Measurements from ENCODE around the gene GALNT7.
A peak's percentile ranks its signal among the peaks of the same experiment; 100 is the strongest.

The GALNT7 gene

GRCh38 chr4:173236301-173236700, 67.7 kb downstream of the GALNT7 start:
- no peak for DNase-seq (ENCODE audit: low read depth)

- no peak for DNase-seq (ENCODE audit: low read depth)
These were observed 68.5 kb downstream of the GALNT7 start for GRCh38 chr4:173237152-173237551.

- DNase-seq (ENCODE audit: low read depth) = no peak
These were observed 69.2 kb downstream of the GALNT7 start for GRCh38 chr4:173237762-173238161.

DNA sequence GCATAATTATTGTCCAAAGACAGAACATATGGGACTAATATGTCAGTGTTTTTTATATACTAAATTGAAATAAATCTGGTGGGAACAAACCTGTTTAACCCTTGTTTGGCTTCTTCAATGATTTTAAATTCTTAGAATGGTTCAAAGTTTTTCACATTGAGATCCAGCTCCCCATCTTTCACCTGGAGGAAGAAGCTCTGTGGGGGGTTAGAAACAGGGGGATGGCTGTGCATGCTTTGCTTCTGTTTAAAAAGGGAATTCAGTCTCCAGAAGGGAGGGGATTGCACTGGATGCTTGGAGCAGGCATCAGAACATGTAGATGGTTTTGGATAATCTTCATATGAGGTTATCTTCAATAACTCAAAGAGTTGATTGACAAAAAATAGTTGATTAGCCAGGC, 72.1 kb downstream of the GALNT7 start:
- DNase-seq (ENCODE audit: low read depth) = no peak

GRCh38 chr4:173242466-173243250, 74.0 kb downstream of the GALNT7 start:
- DNase-seq (ENCODE audit: low read depth) = no peak

GRCh38 chr4:173243321-173243720, 74.7 kb downstream of the GALNT7 start:
- no peak for DNase-seq (ENCODE audit: low read depth)

- no peak for DNase-seq (ENCODE audit: low read depth)
These were observed 75.5 kb downstream of the GALNT7 start for GRCh38 chr4:173243917-173244658.

GRCh38 chr4:173245952-173246351, 77.3 kb downstream of the GALNT7 start:
- DNase-seq (ENCODE audit: low read depth) = no peak

DNA sequence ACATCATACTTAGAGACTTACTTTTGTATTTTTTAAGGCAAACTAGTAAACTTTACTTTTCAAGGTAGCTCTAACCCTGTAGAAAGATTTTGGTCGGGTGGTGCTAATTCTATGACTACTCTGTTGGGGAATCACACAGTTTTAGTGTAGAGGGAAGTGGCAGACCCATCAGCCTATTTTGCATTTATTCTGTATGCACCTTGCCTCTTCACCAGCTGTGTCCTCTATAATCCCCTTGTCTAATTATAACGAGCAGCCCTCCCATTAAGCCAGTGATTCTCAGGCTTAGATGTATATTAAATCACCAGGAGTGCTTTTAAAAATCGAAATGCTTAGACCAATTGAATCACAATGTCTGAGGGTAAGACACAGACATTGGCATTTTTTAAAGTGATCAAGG, 78.1 kb downstream of the GALNT7 start:
- DNase-seq (ENCODE audit: low read depth) = no peak

GRCh38 chr4:173247321-173247720, 78.7 kb downstream of the GALNT7 start:
- no peak for DNase-seq (ENCODE audit: low read depth)

DNA sequence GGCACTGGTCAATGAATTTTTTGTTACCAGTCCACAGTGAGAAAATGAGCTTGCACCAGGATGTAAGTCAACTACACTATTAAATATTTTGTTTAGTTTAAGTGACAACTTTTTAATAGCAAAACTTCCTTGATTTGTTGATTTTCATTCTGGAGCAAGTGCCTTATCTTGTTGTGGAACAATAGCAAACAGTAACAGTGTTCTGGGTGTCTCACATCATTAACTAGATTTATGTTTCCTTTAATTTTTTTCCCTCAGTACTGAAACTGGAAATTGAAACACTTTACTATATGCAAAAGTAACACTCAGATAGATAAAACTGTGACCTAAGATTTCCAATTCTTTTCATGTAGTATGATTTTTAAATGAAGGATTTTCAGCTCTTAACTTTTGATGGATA, 80.1 kb downstream of the GALNT7 start:
- DNase-seq (ENCODE audit: low read depth) = no peak

GRCh38 chr4:173252024-173252935, 83.7 kb downstream of the GALNT7 start:
- no peak for DNase-seq (ENCODE audit: low read depth)

GRCh38 chr4:173253561-173253960, 85.0 kb downstream of the GALNT7 start:
- DNase-seq (ENCODE audit: low read depth) = no peak

DNA sequence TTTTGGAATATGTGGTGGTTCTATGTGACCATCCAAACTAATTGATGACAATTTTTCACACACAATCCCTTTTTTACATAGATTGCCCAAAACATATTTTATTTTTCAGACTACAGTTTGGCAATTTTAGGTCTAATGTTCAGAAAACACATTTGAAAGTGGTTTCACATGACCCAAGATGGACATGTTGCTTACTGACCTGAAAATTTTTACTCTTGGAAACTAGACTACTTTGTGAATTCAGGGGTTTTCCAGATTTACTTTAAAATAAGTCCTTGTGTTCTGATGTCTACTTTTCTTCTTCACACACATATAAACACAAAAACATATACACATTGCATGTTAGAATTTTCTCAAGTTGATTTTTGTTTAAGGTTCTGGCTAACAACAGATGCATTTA, 86.0 kb downstream of the GALNT7 start:
- DNase-seq (ENCODE audit: low read depth) = no peak

DNA sequence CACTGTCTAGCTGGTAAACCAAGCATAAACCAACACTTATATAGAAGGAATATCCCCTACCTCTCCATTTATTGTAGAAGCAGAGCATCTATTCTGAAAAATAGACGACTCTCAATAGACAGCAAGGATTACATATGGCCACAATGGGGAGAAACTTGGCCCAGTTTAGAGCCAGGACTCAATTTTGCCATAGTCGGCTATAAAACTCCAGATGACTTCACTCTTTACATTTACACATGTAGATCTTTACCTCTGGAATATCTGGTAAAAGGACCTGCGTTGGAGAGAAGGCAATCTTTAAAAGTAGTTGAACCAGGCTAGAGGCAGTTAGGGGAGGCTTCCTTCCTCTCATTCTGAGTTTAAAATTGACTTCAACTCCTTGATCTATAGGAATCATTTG, 88.2 kb downstream of the GALNT7 start:
- no peak for DNase-seq (ENCODE audit: low read depth)

DNA sequence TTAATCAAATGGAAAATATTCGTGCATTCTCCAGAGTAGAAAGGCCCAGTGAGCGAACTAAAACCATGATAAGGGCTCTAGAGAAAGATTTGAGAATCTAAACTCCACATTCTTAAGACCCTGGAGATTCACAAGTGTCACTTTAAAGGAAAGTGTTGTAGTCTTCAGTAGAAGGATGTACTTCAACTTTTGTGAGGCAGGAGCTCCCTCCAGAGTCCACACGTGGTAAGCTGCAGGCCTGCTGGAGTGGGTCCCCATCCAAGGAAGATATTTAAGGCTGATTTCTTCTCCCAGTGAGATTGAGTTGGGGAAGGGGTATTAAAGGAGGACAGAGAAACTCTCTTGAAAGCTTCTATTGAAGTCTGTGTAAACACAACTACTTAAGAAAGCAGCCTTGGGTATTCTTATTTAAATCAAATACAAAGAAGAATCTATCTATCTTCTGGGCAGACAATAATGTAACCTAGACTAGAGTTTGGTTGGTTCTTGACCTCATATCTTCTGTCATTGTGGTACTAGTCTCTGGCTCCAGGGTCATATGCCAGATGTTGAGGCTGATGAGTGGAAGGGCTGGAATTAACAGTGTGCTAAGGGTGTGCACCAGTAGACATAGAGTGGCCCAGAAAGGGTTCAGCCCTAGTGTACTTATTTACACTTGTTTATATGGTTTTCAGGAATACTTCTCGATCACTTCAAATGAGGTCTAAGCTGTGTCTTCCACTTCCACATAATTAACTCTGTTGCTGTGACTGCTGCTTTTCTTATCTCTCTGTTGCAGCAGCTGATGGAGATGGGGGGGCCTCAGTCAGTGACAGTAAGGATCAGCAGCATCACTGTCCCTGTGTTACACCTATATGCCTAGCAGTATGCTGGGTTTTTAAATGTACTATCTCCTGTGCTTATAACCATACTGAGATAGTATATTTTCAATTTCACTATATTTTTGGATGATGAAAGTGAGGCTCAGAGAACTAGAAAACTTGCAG, 89.4 kb downstream of the GALNT7 start:
- peak; percentile 17 for DNase-seq (ENCODE audit: low read depth)

- no peak for DNase-seq (ENCODE audit: low read depth)
These were observed 90.3 kb downstream of the GALNT7 start for GRCh38 chr4:173258866-173259265.

GRCh38 chr4:173259310-173259709, 90.7 kb downstream of the GALNT7 start:
- DNase-seq (ENCODE audit: low read depth) = no peak

DNA sequence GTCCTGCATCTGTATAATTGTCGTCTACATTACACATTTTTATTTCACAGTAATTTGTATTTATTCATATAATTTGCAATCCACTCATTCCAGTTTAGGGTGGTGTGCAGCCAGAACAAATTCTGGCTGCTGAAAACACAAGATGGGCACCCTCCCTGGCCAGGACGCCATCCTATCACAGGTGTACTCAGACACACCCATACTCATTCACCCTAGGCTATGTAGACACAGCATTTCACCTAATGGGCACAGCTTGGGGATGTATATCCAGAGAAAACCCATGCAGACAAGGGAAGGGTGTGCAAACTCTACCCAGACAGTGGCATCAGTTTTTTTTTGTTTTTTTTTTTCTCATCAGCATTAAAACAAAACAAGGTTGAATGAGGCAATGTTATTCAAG, 92.4 kb downstream of the GALNT7 start:
- no peak for DNase-seq (ENCODE audit: low read depth)

GRCh38 chr4:173262375-173262774, 93.8 kb downstream of the GALNT7 start:
- no peak for DNase-seq (ENCODE audit: low read depth)

GRCh38 chr4:173264245-173264644, 95.6 kb downstream of the GALNT7 start:
- DNase-seq (ENCODE audit: low read depth) = no peak

All from CMK (cell line).